ENCODE measurements around the gene OSBPL6. TPM values are rescaled to one million over a fixed set of nuclear protein-coding genes. Genes with fewer than 3 reads are reported as not detected.

The OSBPL6 gene
- total and polyA plus RNA-seq, 2 of the 13 experiments (the other 11 are each of a cell fraction or from before 2014, with no cell fraction given), result 0.03 to 0.11 TPM

DNA sequence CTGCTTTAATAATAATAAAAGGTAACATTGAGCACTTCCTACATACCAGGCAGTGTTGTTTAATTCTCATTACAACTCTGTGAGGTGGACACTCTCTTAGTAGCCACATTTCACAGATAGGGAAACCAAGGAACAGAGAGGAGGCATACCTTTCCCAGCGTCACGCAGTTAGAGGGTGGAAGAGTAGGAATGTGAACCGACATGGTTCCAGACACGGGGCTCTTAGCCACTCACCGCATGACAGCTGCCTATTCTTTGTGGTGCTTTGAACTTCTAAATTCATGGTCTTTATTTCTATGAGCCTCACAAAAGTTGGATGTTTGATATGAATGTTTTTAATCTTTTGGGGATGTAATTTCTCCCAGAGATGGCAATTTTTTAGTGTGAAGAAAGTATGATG, 76.0 kb downstream of the OSBPL6 start:
- Histone ChIP-seq H3K9me3 (ENCODE audit: low read length) (no peaks in the 10 kb centered on the region), H3K4me1 (ENCODE audit: insufficient read depth, low read length) (no peaks in the 10 kb centered on the region), H3K4me3 (replicated peaks in 1 of 3; ENCODE audit: insufficient read depth in 1 of 3, low read depth in 2 of 3, low read length in 3 of 3) (no peak overlapping the region), H3K36me3 (replicated peaks in 1 of 2; ENCODE audit: control insufficient read depth in 1 of 2, insufficient read depth in 2 of 2, low read length in 2 of 2) (no peaks in the 10 kb centered on the region), H3K9ac (ENCODE audit: insufficient read depth, low read depth, low read length) (no peak overlapping the region), H3K27me3 (ENCODE audit: control insufficient read depth in 1 of 2, insufficient read depth in 2 of 2, low read length in 2 of 2) (no peaks in the 10 kb centered on the region), H4K20me1 (ENCODE audit: insufficient read depth, low read length) (no peaks in the 10 kb centered on the region), H3K27ac (ENCODE audit: extremely low read length, insufficient read depth, low read length) (no peak overlapping the region), H2AFZ (ENCODE audit: low read length) (no peak overlapping the region), H3K79me2 (ENCODE audit: insufficient read depth, low read length) (no peaks in the 10 kb centered on the region), H3K4me2 (ENCODE audit: low read depth, low read length) (no peak overlapping the region)
- POLR2A ChIA-PET, result no interaction called here
- 54% methylated on average over 5 of the region's 5 CpGs for WGBS (ENCODE audit: low lambda C conversion rate)
- intact Hi-C loops (cut with micrococcal nuclease; ENCODE audit: unreplicated experiment) (no loop called here), in situ Hi-C loops (cut with HindIII; ENCODE audit: extremely low pct_ligation_motif_present, low pct_unique_long_range_greater_than_20kb) (no loop called here)
- DNase-seq (ENCODE audit: low spot score), result no peak
- ATAC-seq, result no peak
- no peak for TF ChIP-seq ZNF615 (CRISPR knock-in tag; IDR thresholded peaks at IDR 0.05; ENCODE audit: borderline replicate concordance)
- TF ChIP-seq, protein P1, sequence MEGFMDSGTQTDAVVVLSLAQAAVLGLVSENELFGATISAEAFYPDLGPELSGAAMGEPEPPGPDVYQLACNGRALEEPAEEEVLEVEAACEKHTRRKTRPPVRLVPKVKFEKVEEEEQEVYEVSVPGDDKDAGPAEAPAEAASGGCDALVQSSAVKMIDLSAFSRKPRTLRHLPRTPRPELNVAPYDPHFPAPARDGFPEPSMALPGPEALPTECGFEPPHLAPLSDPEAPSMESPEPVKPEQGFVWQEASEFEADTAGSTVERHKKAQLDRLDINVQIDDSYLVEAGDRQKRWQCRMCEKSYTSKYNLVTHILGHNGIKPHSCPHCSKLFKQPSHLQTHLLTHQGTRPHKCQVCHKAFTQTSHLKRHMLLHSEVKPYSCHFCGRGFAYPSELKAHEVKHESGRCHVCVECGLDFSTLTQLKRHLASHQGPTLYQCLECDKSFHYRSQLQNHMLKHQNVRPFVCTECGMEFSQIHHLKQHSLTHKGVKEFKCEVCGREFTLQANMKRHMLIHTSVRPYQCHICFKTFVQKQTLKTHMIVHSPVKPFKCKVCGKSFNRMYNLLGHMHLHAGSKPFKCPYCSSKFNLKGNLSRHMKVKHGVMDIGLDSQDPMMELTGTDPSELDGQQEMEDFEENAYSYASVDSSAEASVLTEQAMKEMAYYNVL (CRISPR knock-in tag; IDR thresholded peaks at IDR 0.05; ENCODE audit: borderline replicate concordance), result no peak
- no peak for TF ChIP-seq ZMYM4 (CRISPR knock-in tag; IDR thresholded peaks at IDR 0.05)
- no peak for TF ChIP-seq ARID4A (CRISPR knock-in tag; IDR thresholded peaks at IDR 0.05; ENCODE audit: borderline replicate concordance)
- CTCF ChIA-PET (ENCODE audit: low intra/inter-chr PET ratio, low total read pairs), result no interaction called here
- FAIRE-seq, result no peak
- no TSS peak for BruUV-seq (replicated peaks)
